ENCODE data around the gene ZNF503.

DNA sequence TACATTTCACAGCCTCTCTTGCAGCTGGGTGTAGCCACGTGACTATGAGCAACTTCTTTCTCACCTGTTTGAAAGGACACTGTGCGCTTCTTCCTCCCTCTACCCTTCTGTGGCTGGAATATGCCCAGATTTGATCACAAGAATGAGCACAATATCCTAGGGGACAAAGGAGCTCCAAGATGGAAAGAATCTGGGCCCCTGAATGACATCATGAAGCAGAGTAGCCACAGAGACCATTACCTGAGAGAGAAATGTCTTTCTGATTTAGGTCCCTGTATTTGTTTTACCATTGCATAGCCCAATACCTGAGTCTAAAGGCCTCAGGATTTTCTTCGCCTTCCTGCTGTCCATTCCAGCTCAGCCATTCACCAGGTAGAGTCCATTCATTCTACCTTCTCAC, 15.4 kb downstream of the ZNF503 start:
- TF ChIP-seq, protein P1, sequence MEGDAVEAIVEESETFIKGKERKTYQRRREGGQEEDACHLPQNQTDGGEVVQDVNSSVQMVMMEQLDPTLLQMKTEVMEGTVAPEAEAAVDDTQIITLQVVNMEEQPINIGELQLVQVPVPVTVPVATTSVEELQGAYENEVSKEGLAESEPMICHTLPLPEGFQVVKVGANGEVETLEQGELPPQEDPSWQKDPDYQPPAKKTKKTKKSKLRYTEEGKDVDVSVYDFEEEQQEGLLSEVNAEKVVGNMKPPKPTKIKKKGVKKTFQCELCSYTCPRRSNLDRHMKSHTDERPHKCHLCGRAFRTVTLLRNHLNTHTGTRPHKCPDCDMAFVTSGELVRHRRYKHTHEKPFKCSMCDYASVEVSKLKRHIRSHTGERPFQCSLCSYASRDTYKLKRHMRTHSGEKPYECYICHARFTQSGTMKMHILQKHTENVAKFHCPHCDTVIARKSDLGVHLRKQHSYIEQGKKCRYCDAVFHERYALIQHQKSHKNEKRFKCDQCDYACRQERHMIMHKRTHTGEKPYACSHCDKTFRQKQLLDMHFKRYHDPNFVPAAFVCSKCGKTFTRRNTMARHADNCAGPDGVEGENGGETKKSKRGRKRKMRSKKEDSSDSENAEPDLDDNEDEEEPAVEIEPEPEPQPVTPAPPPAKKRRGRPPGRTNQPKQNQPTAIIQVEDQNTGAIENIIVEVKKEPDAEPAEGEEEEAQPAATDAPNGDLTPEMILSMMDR (conservative IDR thresholded peaks at IDR 0.05; ENCODE audit: low read length) = no peak
- no peak for TF ChIP-seq EZH2phosphoT487 (IDR thresholded peaks at IDR 0.05; ENCODE audit: borderline replicate concordance)
